Measurements from ENCODE around the gene SPATA31E1. TPM values are rescaled to one million over a fixed set of nuclear protein-coding genes. Genes with fewer than 3 reads are reported as not detected.

Gene SPATA31E1
- total and polyA plus RNA-seq, 10 donors = not detected

Other genes starting within 250 kb of the SPATA31E1 start
- gene CTSL, start 156.8 kb upstream of the SPATA31E1 start, total RNA-seq = 100 to 1,000 TPM; 142 to 384 (median 170) TPM
- gene CTSL, start 156.8 kb upstream of the SPATA31E1 start, polyA plus RNA-seq = 10 to 100 TPM; 37.8 to 94.0 (median 51.5) TPM
- gene SPATA31C1, start 35.1 kb downstream of the SPATA31E1 start, total RNA-seq = not detected
- gene SPATA31C1, start 35.1 kb downstream of the SPATA31E1 start, polyA plus RNA-seq = not detected
- 1 to 10 TPM; 1.9 to 3.6 (median 2.9) TPM for gene CDK20, start 91.7 kb downstream of the SPATA31E1 start, total RNA-seq
- 1 to 10 TPM; 1.3 to 1.9 (median 1.3) TPM for gene CDK20, start 91.7 kb downstream of the SPATA31E1 start, polyA plus RNA-seq

Measured in spleen (tissue), 10 donors.